Left renal pelvis (tissue), 4 donors: ENCODE data around the gene NINL. TPM values are rescaled to one million over a fixed set of nuclear protein-coding genes. Genes with fewer than 3 reads are reported as not detected.
"Not testable (repeated sequence)": the region's sequence is repeated elsewhere in the genome, so short reads cannot be mapped to it uniquely, and the experiment has no call there.

Experiments
- DNase-seq, 4 donors: peaks; one replicate each; pipeline ENCODE4 v3.0.0-alpha.2; 2013; ENCODE audit warnings: low read depth in 4 of 4, low spot score in 3 of 4
- polyA plus RNA-seq, 4 donors: library from polyadenylated mRNA; unstranded; fragments of 120-200 nt; gene quantifications; one replicate each; pipeline ENCODE4 v1.2.1, GENCODE V29; 2013; ENCODE audit not compliant: insufficient read length in 4 of 4

The NINL gene
- 10 to 100 TPM; 30.1 to 53.6 (median 44.1) TPM for polyA plus RNA-seq

- peak; percentile 16 to 54 (median 49) for DNase-seq
Measured at GRCh38 chr20:25584905-25585704, at the start of gene NINL. Gene NINL (minus strand): TSS chr20:25585531. CDS start chr20:25526587, 58,944 bp downstream.

- no peak for DNase-seq
Measured at GRCh38 chr20:25632940-25633790, 47.8 kb upstream of the NINL start.

GRCh38 chr20:25630615-25631014 lies 45.3 kb upstream of the NINL start:
- not testable (repeated sequence) for DNase-seq

GRCh38 chr20:25629816-25630499 lies 44.6 kb upstream of the NINL start:
- no peak for DNase-seq

GRCh38 chr20:25626779-25627178 lies 41.4 kb upstream of the NINL start:
- no peak for DNase-seq

GRCh38 chr20:25624500-25624939 lies 39.2 kb upstream of the NINL start:
- DNase-seq: peak in 1 of 4 donors; percentile 6

- DNase-seq: peak; percentile 91 to 97 (median 94)
Measured at GRCh38 chr20:25623736-25624499, 38.6 kb upstream of the NINL start, which contains the start of gene NANP. Gene NANP (minus strand): TSS chr20:25624014. CDS start chr20:25623948, 66 bp downstream.

GRCh38 chr20:25623225-25623735 lies 37.9 kb upstream of the NINL start:
- peak in 2 of 4 donors; percentile 16 to 21 for DNase-seq

- DNase-seq: no peak
Measured at GRCh38 chr20:25622450-25623224, 37.3 kb upstream of the NINL start.

- DNase-seq: no peak
Measured at GRCh38 chr20:25622049-25622448, 36.7 kb upstream of the NINL start.

- DNase-seq: no peak
Measured at GRCh38 chr20:25619514-25619913, 34.2 kb upstream of the NINL start.

GRCh38 chr20:25608774-25609173 lies 23.4 kb upstream of the NINL start:
- DNase-seq: no peak

- no peak for DNase-seq
Measured at GRCh38 chr20:25606094-25606695, 20.9 kb upstream of the NINL start.

- no peak for DNase-seq
Measured at GRCh38 chr20:25605148-25605547, 19.8 kb upstream of the NINL start.

GRCh38 chr20:25604611-25605010 lies 19.3 kb upstream of the NINL start:
- DNase-seq: no peak

- not testable (repeated sequence) for DNase-seq
Measured at GRCh38 chr20:25602914-25603309, 17.6 kb upstream of the NINL start.

- DNase-seq: not testable (repeated sequence)
Measured at GRCh38 chr20:25602191-25602913, 17.0 kb upstream of the NINL start.

- no peak for DNase-seq
Measured at GRCh38 chr20:25601659-25602058, 16.3 kb upstream of the NINL start.
